MCF 10A (cell line): Measurements from ENCODE around the gene MSI1. TPM values are rescaled to one million over a fixed set of nuclear protein-coding genes. Genes with fewer than 3 reads are reported as not detected.

Experiments
- BruUV-seq: library from RNA; stranded (reverse); fragments of 400-500 nt; replicated peaks from 2 replicates; lab custom pipeline; 2021; lab: Mats Ljungman, UMichigan
- CTCF ChIA-PET: fragments of 300-600 bp; sonication (Branson Sonifier 250); formaldehyde crosslinking; extraction: SDS; loops from one replicate; lab custom pipeline; 2021; ENCODE audit warnings: antibody characterized with exemption, inconsistent platforms; lab: Yijun Ruan, JAX
- POLR2A ChIA-PET: fragments of 300-600, 350-650 bp; sonication (Branson Sonifier 250); formaldehyde crosslinking; extraction: SDS; loops from one replicate; lab custom pipeline; 2020; ENCODE audit warnings: antibody characterized with exemption, inconsistent platforms; lab: Yijun Ruan, JAX
- DNase-seq: peaks from one replicate; pipeline ENCODE4 v3.0.0-alpha.2; 2018; ENCODE audit not compliant: unreplicated experiment
- H3K27ac Mint-ChIP-seq: one replicate; pipeline ENCODE4 v1.8.0; 2022; ENCODE audit warnings: mild to moderate bottlenecking, low read depth, mixed read lengths; ENCODE audit not compliant: unreplicated experiment
- H3K27me3 Mint-ChIP-seq: one replicate; pipeline ENCODE4 v1.8.0; 2022; ENCODE audit warnings: mixed read lengths; ENCODE audit not compliant: insufficient read depth, unreplicated experiment
- H3K36me3 Mint-ChIP-seq: one replicate; pipeline ENCODE4 v1.8.0; 2022; ENCODE audit warnings: mild to moderate bottlenecking, moderate library complexity, mixed read lengths; ENCODE audit not compliant: insufficient read depth, unreplicated experiment
- H3K4me1 Mint-ChIP-seq: one replicate; pipeline ENCODE4 v1.8.0; 2022; ENCODE audit warnings: mixed read lengths; ENCODE audit not compliant: insufficient read depth, unreplicated experiment
- H3K4me3 Mint-ChIP-seq: one replicate; pipeline ENCODE4 v1.8.0; 2022; ENCODE audit warnings: mild to moderate bottlenecking, moderate library complexity, mixed read lengths; ENCODE audit not compliant: unreplicated experiment
- H3K9me3 Mint-ChIP-seq: one replicate; pipeline ENCODE4 v1.8.0; 2022; ENCODE audit warnings: mixed read lengths; ENCODE audit not compliant: unreplicated experiment
- intact Hi-C: fragments of 100-400 bp; cut with micrococcal nuclease; formaldehyde crosslinking; loops from 2 replicates; pipeline ENCODE4 v1.14.1; 2022
- total RNA-seq: library from RNA; stranded (reverse); gene quantifications from 2 replicates; pipeline ENCODE4 v1.2.3, GENCODE V29; 2022
- TF ChIP-seq, protein P1 (sequence below): fragments of 200-600 bp; IDR thresholded peaks from one replicate; pipeline ENCODE4 v1.8.0; 2022; ENCODE audit warnings: antibody characterized with exemption, mild to moderate bottlenecking; ENCODE audit not compliant: unreplicated experiment

Gene MSI1
- total RNA-seq, 1 experiment from 2014 or later, result not detected

DNA sequence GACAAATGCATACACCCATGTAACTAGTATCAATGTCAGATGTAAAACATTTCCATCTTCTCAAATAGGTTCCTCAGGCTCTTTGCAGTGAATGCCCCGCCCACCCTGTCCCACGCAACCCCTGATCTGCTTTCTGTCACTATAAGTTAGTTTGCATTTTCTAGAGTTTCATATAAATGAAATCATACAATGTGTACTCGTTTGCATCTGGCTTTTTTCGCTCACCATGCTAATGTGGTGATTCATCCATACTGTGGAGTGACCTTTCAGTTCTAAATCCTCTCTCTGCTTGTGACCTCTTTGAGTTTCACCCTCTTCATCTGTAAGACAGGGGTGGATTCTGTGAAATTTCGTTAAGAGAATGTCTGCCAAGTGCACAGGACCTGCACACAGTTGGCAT, 30.6 kb upstream of the MSI1 start:
- peak; percentile 15 for DNase-seq
- POLR2A ChIA-PET, result no interaction called here
- BruUV-seq, result no TSS peak
- TF ChIP-seq, protein P1, sequence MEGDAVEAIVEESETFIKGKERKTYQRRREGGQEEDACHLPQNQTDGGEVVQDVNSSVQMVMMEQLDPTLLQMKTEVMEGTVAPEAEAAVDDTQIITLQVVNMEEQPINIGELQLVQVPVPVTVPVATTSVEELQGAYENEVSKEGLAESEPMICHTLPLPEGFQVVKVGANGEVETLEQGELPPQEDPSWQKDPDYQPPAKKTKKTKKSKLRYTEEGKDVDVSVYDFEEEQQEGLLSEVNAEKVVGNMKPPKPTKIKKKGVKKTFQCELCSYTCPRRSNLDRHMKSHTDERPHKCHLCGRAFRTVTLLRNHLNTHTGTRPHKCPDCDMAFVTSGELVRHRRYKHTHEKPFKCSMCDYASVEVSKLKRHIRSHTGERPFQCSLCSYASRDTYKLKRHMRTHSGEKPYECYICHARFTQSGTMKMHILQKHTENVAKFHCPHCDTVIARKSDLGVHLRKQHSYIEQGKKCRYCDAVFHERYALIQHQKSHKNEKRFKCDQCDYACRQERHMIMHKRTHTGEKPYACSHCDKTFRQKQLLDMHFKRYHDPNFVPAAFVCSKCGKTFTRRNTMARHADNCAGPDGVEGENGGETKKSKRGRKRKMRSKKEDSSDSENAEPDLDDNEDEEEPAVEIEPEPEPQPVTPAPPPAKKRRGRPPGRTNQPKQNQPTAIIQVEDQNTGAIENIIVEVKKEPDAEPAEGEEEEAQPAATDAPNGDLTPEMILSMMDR, result no peak
- Mint-ChIP-seq H3K36me3 (no peaks in the 10 kb centered on the region), H3K9me3 (no peaks in the 10 kb centered on the region), H3K27me3 (peaks cover 9% of the 10 kb centered on the region), H3K4me1 (no peaks in the 10 kb centered on the region), H3K4me3 (no peak overlapping the region), H3K27ac (no peak overlapping the region)
- intact Hi-C loops, result no loop called here
- CTCF ChIA-PET, result no interaction called here

DNA sequence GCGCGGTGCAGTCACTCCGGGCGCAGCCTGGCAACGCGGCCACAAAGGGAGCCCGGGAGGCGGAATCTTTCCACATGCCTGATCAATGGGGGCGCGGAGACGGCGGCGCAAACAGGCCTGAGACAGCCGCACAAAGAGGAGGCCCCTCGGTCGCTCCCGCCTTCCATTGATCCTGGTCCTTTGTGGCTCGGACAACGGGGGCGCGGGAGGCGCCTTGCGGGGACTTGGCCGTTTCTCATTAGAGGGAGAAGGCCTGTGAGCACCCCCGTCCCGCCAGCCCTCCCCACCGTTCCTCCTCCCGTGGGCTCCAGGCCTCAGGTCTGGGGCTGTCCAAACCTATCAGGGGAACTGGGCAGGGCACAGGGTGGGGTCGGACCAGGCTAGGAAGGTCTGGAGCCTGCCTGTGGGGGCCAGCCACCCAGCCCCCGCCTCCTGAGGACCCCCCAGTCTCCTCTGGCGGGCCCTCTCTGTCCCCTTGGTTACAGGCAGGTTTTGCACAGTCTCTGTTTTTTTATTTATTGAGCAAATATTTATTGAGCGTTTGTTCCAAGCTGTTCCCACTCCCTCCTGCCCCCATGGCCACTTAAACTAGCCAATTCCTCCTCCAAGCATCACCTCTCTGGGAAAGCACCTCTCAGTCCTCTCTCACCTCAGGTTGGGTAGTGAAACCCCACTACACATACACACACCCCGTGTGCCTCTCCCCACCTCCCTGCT, 29.0 kb upstream of the MSI1 start:
- H3K4me3 Mint-ChIP-seq, result no peak overlapping the region
- BruUV-seq, result no TSS peak
- H3K9me3 Mint-ChIP-seq, result no peaks in the 10 kb centered on the region
- H3K27me3 Mint-ChIP-seq, result peaks cover 9% of the 10 kb centered on the region
- no peaks in the 10 kb centered on the region for H3K4me1 Mint-ChIP-seq
- ChIA-PET CTCF (no interaction called here), POLR2A (interaction anchor here (1.0 kb wide), 1 partner anchor 98 kb away, joined by 3 read pairs; the partner anchor contains the start of gene DYNLL1)
- H3K36me3 Mint-ChIP-seq, result no peaks in the 10 kb centered on the region
- intact Hi-C loops, result no loop called here
- no peak for DNase-seq
- H3K27ac Mint-ChIP-seq, result no peak overlapping the region
- TF ChIP-seq, protein P1, result no peak

DNA sequence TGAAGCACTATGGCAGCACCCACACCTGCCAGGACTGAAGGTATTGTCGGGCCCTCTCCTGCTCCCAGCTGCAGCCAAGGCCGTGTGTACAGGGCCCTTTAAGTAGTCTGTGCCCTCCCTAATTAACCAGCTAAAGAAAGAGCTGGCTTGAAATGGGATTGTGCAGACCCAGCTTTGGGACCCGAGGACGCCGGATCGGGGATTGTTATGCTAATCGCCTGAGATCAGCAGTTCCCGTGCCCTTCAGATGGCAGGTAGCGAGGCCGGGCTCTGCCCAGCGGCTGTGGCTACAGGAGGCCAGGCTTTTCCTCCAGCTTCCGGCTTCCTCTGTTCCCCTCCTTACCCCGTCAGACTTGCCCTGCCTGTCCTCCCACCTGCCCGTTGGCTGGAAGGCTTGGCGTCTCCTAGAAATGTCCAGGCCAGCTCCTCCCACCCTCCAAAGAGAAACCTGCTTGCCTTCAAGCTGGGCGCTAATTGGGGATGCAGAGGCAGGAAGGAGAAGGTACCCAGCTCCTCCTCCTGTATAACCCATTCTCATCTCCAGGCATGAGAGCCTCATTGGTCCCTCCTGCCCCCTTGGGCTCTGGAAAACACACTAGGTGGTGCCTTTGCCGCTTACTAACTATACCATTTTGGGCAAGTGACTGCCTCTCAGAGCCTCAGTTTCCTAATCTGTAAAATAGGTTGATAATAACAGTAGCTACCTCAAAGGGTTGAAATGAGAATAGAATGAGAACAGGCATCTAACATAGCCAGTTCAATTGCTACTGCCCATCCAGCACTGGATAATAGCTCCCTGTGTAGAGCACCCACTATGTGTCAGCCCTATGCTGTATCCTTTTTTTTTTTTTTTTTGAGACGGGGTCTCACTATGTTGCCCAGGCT, 25.8 kb upstream of the MSI1 start:
- no peak overlapping the region for H3K27ac Mint-ChIP-seq
- H3K36me3 Mint-ChIP-seq, result no peaks in the 10 kb centered on the region
- ChIA-PET CTCF (interaction anchor here (1.1 kb wide), 1 partner anchor 35 kb away, joined by 3 read pairs; no protein-coding TSS in a partner anchor), POLR2A (no interaction called here)
- H3K9me3 Mint-ChIP-seq, result no peaks in the 10 kb centered on the region
- H3K4me1 Mint-ChIP-seq, result no peaks in the 10 kb centered on the region
- DNase-seq, result no peak
- no peak overlapping the region for H3K4me3 Mint-ChIP-seq
- TF ChIP-seq, protein P1, result no peak
- BruUV-seq, result no TSS peak
- intact Hi-C loops, result no loop called here
- peaks cover 22% of the 10 kb centered on the region for H3K27me3 Mint-ChIP-seq

DNA sequence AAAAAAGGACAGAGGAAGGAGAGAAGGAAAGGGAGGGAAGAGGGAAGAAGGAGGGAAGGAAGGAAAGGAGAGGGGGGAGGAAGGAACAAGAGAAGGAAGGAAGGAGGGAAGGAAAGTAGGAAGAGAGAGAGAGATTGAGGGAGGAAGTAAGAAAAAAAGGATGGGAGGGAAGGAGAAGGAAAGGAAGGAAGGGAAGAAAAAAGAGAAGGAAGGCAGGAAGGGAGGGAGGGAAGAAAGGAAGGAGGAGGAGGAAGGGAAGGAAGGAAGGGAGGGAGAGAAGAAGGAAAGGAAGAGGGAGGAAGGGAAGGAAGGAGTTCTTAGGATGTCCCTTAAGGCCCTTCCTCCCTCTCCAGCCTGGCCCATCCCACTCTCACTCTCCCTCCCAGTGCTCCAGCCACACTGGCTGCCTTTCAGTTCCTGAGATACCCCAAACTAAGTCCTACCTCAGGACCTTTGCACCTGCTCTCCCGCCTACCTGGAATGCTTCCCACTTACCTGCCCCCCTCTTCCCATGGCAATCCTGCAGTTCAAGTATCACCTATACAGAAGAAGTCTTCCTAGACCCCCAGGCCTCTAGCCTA, 21.7 kb upstream of the MSI1 start:
- Mint-ChIP-seq H3K4me1 (no peaks in the 10 kb centered on the region), H3K27ac (no peak overlapping the region), H3K27me3 (peaks cover 38% of the 10 kb centered on the region), H3K9me3 (no peaks in the 10 kb centered on the region), H3K36me3 (no peaks in the 10 kb centered on the region), H3K4me3 (no peak overlapping the region)
- no TSS peak for BruUV-seq
- ChIA-PET POLR2A (interaction anchor here (0.6 to 1.1 kb wide), 2 partner anchors 38 to 52 kb away, joined by 3 read pairs; no protein-coding TSS in a partner anchor), CTCF (interaction anchor here (0.7 kb wide), 1 partner anchor 95 kb away, joined by 3 read pairs; no protein-coding TSS in a partner anchor)
- no peak for DNase-seq
- TF ChIP-seq, protein P1, result no peak
- intact Hi-C loops, result no loop called here
